ENCODE results near the gene MEDAG. TPM values are rescaled to one million over a fixed set of nuclear protein-coding genes. Genes with fewer than 3 reads are reported as not detected.

The MEDAG gene
- total RNA-seq, 1 experiment from 2014 or later = 0.67 TPM

- no TSS peak for BruUV-seq (replicated peaks)
- no peak overlapping the region for H3K4me3 ChIP-seq (ENCODE audit: low read depth in 2 of 2, low read length in 2 of 2)
- H3K36me3 ChIP-seq (ENCODE audit: control insufficient read depth, insufficient read depth, low read length) = no peaks in the 10 kb centered on the region
- no peaks in the 10 kb centered on the region for H3K9me3 ChIP-seq (ENCODE audit: control insufficient read depth, insufficient read depth, low read depth, low read length)
- DNase-seq (ENCODE audit: low read depth, low spot score) (no peak), ATAC-seq (no peak; the same call in 1 of the 2 replicates)
- intact Hi-C loops (cut with micrococcal nuclease; ENCODE audit: unreplicated experiment) (no loop called here), in situ Hi-C loops (cut with HindIII; ENCODE audit: low pct_unique_long_range_greater_than_20kb, low sequenced_read_pairs) (no loop called here)
- H3K27me3 ChIP-seq (ENCODE audit: control insufficient read depth, insufficient read depth, low read length) = peaks cover 5% of the 10 kb centered on the region; the same call in 1 of the 2 replicates
- no peak for TF ChIP-seq SIN3A (IDR thresholded peaks at IDR 0.05; ENCODE audit: borderline replicate concordance, insufficient read depth, low read depth, low read length)
- TF ChIP-seq POLR2AphosphoS5 (IDR thresholded peaks at IDR 0.05; ENCODE audit: low read depth, low read length) = no peak
- TF ChIP-seq CTCF (IDR thresholded peaks at IDR 0.05) = no peak
- no peak for TF ChIP-seq TCF7L2 (IDR thresholded peaks at IDR 0.05; ENCODE audit: low read depth, low read length)
- no peak for TF ChIP-seq REST (IDR thresholded peaks at IDR 0.05; ENCODE audit: insufficient read depth in 1 of 2, low read depth in 2 of 2, low read length in 1 of 2)
- ChIA-PET POLR2A (no interaction called here), CTCF (no interaction called here)
- no peaks in the 10 kb centered on the region; the same call in 1 of the 2 replicates for H3K4me1 ChIP-seq (ENCODE audit: control insufficient read depth, insufficient read depth, low read length)
- H3K27ac ChIP-seq (ENCODE audit: low read length) = no peak overlapping the region
These were observed 7.3 kb upstream of the MEDAG start for GRCh38 chr13:30898678-30899241.

- DNase-seq (ENCODE audit: low read depth, low spot score) = no peak
- POLR2A ChIA-PET = no interaction called here
- in situ Hi-C loops (cut with HindIII; ENCODE audit: low pct_unique_long_range_greater_than_20kb, low sequenced_read_pairs) (no loop called here), intact Hi-C loops (cut with micrococcal nuclease; ENCODE audit: unreplicated experiment) (no loop called here)
- no peaks in the 10 kb centered on the region; the same call in 1 of the 2 replicates for H3K4me1 ChIP-seq (ENCODE audit: control insufficient read depth, insufficient read depth, low read length)
- no peak overlapping the region for H3K4me3 ChIP-seq (ENCODE audit: low read depth in 2 of 2, low read length in 2 of 2)
- no peaks in the 10 kb centered on the region for H3K36me3 ChIP-seq (ENCODE audit: control insufficient read depth, insufficient read depth, low read length)
- CTCF ChIA-PET = no interaction called here
- BruUV-seq (replicated peaks) = no TSS peak
- peaks cover 15% of the 10 kb centered on the region for H3K27me3 ChIP-seq (ENCODE audit: control insufficient read depth, insufficient read depth, low read length)
- no peaks in the 10 kb centered on the region for H3K9me3 ChIP-seq (ENCODE audit: control insufficient read depth, insufficient read depth, low read depth, low read length)
- H3K27ac ChIP-seq (ENCODE audit: low read length) = no peak overlapping the region
- ATAC-seq = no peak
- TF ChIP-seq CTCF (IDR thresholded peaks at IDR 0.05) (no peak), REST (IDR thresholded peaks at IDR 0.05; ENCODE audit: insufficient read depth in 1 of 2, low read depth in 2 of 2, low read length in 1 of 2) (no peak), POLR2AphosphoS5 (IDR thresholded peaks at IDR 0.05; ENCODE audit: low read depth, low read length) (no peak), SIN3A (IDR thresholded peaks at IDR 0.05; ENCODE audit: borderline replicate concordance, insufficient read depth, low read depth, low read length) (no peak)
These were observed 5.6 kb upstream of the MEDAG start for GRCh38 chr13:30900436-30900835.

All from Panc1 (cell line).